Stimulated activated CD8-positive, alpha-beta memory T cell treated with anti-CD3 and anti-CD28 coated beads, Interleukin-12 subunit alpha, Interleukin-12 subunit beta, amount 100 ng/mL, for 24 hours (primary cell): ENCODE results near the gene ACTL8.

ENCODE experiments used
- DNase-seq: peaks from one replicate; pipeline ENCODE4 v3.0.0-alpha.2; 2020; ENCODE audit errors: extremely low read depth

The ACTL8 gene

DNA sequence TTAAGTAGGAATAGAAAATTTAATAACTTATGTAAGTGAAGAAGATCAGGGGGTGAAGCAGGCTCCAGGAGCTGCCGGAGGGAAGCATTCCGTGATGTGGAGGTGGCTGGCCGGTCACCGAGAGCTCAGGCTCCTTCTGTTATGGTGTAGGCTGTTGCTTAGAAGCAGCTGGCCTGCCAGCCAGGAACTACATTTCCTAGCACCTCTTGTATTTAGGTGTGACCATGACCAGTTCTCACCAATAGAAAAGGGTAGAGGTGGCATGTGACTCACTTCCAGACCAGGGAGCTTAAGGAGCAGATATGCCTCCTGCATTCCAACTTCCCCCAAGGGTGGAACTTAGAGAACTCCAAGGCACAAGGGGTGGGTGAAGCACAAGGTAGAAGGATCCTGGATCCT is 120.7 kb downstream of the ACTL8 start:
- DNase-seq: no peak
